ENCODE results near the gene FCHSD2. TPM values are rescaled to one million over a fixed set of nuclear protein-coding genes. Genes with fewer than 3 reads are reported as not detected.
A peak's percentile ranks its signal among the peaks of the same experiment; 100 is the strongest.

The FCHSD2 gene
- total RNA-seq, 1 experiment from 2014 or later, result 4.6 TPM

DNA sequence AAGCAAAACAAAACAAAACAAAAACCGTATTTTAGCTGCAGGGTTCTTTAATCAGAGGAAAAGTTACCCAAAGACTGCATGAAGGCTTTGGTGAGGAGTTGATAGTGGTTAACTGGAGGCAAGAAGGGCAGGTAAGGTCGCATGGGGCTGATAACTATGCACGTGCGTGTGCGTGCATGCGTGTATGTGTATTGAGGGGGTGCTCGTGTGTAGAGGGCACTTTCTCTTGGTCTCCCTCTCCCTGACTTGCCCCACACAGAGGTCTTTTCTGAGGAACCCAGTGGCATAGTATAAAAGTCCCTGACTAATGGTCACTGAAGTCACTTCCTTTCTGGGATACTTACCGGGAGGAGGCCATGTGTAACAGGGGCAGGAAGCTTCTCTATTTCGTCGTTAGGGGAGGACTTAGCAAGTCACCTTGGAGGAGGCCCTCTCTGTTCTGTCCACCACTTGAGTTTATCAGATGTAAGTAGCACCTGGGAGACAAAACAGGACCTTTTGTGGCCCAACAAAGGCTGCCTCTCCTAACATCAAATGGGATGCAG is 20.1 kb upstream of the FCHSD2 start:
- no peaks in the 10 kb centered on the region for H3K27me3 ChIP-seq (ENCODE audit: control insufficient read depth, insufficient read depth, low read length)
- H3K36me3 ChIP-seq (replicated peaks; ENCODE audit: control insufficient read depth, insufficient read depth, low read length), result no peaks in the 10 kb centered on the region
- no peak for DNase-seq
- no peak overlapping the region for H3K4me3 ChIP-seq (ENCODE audit: insufficient read depth, low read depth, low read length)

DNA sequence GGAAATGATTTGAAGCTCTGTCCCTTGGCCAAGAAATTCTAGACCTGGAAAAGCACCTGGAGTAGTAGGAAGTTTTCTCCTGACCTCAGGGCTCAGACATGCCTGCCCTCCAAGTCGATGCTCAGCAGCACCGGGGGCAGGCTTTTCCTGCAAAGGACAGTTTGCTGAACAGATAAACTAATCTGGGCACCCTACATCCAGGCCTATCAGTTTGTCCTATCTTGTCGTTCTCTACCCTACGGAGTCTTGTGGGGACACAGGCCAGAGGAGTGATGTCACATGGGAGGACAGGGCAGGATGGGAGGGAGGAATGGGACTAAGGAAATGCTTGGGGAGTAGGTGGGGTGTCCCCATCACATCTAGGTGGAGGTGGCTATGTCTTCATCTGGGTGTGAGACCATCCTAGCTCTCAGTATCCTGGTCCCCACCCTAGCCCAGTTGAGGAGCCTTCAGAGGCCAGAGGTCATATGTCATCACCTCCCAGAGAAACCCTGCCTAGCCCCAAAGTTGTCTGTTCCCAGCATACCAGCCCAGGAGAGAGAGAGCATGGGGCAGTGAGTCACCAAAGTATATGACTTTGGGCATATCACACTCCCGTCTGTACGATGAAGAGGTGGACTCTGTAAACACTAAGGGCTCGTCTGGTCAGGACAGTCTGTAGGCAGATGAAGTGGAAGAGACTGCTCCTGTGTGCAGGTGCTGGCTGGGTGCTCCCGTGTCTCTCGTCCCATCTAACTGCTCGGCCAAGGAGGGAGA is 18.1 kb upstream of the FCHSD2 start:
- Histone ChIP-seq H3K27me3 (ENCODE audit: control insufficient read depth, insufficient read depth, low read length) (no peaks in the 10 kb centered on the region), H3K4me3 (ENCODE audit: insufficient read depth, low read depth, low read length) (no peak overlapping the region), H3K36me3 (replicated peaks; ENCODE audit: control insufficient read depth, insufficient read depth, low read length) (no peaks in the 10 kb centered on the region)
- no peak for DNase-seq

DNA sequence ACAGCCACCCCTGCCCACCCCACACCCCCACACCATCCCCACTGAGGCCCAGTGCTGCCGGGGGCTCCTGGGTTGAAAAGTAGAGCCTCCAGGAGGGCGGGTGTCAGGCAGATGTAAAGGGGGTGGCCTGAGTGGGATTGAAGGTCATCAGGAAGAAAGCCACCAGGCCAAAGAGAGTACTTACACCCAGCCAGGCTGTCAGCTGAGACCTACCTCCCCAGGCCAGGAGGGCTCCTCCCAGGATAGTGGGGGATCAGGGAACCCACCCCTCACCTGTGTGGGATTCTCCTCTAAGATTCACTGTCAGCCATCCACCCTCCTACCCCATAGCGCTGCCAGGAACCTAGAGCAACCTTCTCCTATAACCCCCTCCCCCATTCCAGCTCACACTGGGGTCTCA is 17.2 kb upstream of the FCHSD2 start:
- no peak for DNase-seq
- Histone ChIP-seq H3K27me3 (ENCODE audit: control insufficient read depth, insufficient read depth, low read length) (no peaks in the 10 kb centered on the region), H3K4me3 (ENCODE audit: insufficient read depth, low read depth, low read length) (no peak overlapping the region), H3K36me3 (replicated peaks; ENCODE audit: control insufficient read depth, insufficient read depth, low read length) (no peaks in the 10 kb centered on the region)

DNA sequence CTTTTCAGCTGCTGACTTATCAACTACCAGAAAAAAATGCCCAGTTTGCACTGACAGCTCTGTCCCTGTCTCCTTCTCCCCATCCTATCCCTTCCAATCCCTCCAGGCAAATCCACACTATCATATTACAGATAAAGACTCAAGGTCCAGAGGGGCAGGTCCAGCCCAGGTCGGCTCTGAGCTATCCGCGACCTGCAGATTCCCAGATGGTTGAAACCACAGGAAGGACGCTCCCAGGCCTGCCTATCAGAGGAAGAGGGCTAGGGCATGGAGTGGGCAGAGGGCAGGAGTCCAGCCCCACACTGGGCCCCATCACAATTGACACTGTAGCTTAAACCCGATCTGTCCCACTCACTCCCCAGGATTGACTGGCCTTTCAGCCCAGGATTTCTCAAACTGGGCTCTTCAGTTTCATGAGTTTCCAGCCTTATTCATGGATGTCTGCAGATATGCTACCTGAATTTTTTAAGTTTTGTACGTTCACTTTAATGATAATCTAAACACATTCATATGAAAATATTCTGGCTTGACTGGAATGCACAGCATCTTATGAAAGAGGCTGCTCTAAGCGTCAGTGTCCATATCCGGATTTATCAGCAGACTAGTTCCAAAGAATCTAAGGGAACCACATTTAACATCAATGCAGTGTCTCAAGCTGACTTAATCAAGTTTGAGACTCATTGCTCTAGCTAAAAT is 16.4 kb upstream of the FCHSD2 start:
- H3K27me3 ChIP-seq (ENCODE audit: control insufficient read depth, insufficient read depth, low read length), result no peaks in the 10 kb centered on the region
- H3K36me3 ChIP-seq (replicated peaks; ENCODE audit: control insufficient read depth, insufficient read depth, low read length), result no peaks in the 10 kb centered on the region
- no peak overlapping the region for H3K4me3 ChIP-seq (ENCODE audit: insufficient read depth, low read depth, low read length)
- no peak for DNase-seq

DNA sequence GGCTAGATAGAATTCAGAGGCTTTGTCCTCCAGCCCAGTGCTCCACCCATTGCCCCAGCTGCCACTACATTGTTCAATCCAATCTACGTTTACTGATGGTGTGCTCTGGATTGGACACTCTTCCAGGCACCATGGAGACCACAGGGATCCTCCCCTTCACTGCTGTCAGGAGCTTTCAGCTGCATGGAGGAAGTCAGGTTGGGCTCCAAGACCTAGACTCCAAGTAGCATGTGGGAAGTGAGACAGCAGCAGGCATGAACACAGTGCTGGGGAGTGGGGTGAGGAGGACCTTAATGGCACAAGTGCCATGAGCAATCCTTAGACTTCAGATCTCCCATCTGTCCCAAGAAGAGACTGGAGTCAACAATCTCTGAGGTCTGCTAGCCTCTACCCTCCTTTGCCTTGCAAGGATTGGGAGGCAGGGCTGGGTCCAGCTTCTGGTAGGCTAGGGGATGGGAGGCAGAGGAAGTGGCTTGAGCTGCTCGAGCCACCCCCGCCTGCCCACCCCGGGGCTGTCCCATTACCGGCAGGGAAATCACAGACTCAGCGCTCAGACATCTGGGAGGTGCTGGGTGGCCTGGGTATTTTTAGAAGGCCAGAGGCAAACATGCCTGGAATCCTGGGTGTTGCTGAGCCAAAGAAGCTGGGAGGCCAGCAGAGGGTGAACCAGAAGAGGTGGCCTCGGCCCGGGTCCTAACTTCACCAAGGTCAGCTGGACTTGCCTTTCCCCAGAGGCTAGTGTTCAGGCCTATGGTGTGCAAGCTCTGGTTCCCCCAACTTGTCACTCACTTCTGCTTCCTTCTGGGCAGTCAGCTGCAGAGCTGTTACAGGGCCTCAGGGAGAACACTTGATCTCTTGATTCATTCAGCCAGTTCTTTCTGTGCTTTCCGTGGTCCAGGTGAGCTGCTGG is 15.2 kb upstream of the FCHSD2 start:
- H3K27me3 ChIP-seq (ENCODE audit: control insufficient read depth, insufficient read depth, low read length), result no peaks in the 10 kb centered on the region
- no peak for DNase-seq
- H3K4me3 ChIP-seq (ENCODE audit: insufficient read depth, low read depth, low read length), result no peak overlapping the region
- H3K36me3 ChIP-seq (replicated peaks; ENCODE audit: control insufficient read depth, insufficient read depth, low read length), result no peaks in the 10 kb centered on the region

DNA sequence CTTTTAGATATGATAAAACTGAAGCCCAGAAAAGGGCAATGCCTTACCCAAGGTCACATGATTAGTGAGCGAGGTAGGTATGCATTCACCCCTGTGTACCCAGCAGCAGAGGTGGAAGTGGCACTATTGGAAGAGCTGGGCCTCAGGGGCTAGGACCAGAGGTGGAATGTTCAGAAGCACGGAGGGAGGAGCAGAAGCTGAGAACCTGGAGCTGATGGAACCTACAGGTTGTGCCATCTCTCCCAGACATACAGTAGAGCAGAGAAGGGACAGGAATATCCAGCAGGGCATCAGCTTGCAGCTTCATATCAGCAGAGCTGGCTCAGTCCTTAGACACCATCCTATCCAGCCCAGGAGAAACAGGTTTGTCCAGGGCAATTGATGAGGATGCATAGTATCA is 14.6 kb upstream of the FCHSD2 start:
- no peak for DNase-seq

DNA sequence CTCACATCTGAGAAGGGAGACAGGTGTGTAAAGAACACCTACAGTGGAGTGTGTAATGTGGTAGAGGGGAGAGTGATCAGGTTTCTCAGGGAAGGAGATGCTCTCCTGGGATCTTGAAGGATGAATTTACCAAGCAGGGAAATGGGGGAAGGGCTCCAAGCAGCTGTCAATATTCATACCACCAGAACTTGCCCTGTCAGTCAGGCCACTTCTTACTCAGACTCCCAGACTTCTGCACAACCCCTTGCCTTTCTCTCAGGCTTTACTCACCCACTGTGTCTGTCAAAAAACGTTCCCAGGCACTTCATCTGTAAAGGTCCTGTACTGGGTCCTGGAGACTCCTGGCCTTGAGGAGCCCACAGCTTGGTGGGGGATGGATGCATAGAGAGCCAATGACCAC is 14.0 kb upstream of the FCHSD2 start:
- no peak overlapping the region for H3K4me3 ChIP-seq (ENCODE audit: insufficient read depth, low read depth, low read length)

More for the DNA sequence above, 14.6 kb upstream of the FCHSD2 start:
- Histone ChIP-seq H3K36me3 (replicated peaks; ENCODE audit: control insufficient read depth, insufficient read depth, low read length) (no peaks in the 10 kb centered on the region), H3K4me3 (ENCODE audit: insufficient read depth, low read depth, low read length) (no peak overlapping the region), H3K27me3 (ENCODE audit: control insufficient read depth, insufficient read depth, low read length) (no peaks in the 10 kb centered on the region)

DNA sequence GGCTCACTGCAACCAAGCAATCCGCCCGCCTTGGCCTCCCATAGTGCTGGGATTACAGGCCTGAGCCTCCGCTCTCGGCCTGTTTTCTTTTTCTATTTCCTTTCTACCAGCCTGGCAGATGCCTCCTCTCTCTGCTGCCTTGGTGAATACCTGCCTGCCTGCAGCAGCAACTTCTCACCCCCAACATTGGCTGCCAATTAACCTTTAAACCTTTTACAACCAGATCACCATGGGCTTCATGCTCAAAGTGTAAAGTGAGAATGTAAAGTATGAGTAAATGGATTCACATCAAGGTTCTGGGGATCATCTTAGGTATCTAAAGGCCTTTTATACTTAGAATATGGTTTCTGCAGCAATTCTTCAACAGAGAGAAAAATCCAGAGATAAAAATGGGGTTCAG is 13.0 kb upstream of the FCHSD2 start:
- no peaks in the 10 kb centered on the region for H3K36me3 ChIP-seq (replicated peaks; ENCODE audit: control insufficient read depth, insufficient read depth, low read length)
- no peaks in the 10 kb centered on the region for H3K27me3 ChIP-seq (ENCODE audit: control insufficient read depth, insufficient read depth, low read length)
- no peak overlapping the region for H3K4me3 ChIP-seq (ENCODE audit: insufficient read depth, low read depth, low read length)
- no peak for DNase-seq

More for the DNA sequence above, 14.0 kb upstream of the FCHSD2 start:
- H3K27me3 ChIP-seq (ENCODE audit: control insufficient read depth, insufficient read depth, low read length), result no peaks in the 10 kb centered on the region
- H3K36me3 ChIP-seq (replicated peaks; ENCODE audit: control insufficient read depth, insufficient read depth, low read length), result no peaks in the 10 kb centered on the region
- DNase-seq, result no peak

DNA sequence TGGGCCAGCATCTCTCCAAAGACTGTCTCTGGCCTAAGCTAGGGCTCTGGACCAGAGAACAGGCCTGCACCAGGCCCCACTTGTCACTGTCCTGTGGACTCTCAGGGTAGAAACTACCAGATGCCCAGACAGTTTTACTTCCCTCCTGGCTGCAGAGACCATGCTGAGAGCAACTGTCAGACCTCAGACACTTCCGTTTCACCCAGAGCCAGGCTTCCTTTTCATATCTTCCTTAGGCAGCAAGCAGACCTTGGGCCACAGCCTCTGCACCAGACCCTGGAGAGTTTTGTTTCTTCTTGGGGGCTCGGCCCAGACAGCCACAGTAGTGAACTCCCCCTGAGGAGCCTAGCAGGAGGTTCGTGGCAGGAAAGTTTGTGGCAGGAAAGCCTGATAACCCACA is 12.1 kb upstream of the FCHSD2 start:
- no peak for DNase-seq
- H3K36me3 ChIP-seq (replicated peaks; ENCODE audit: control insufficient read depth, insufficient read depth, low read length), result no peaks in the 10 kb centered on the region
- H3K27me3 ChIP-seq (ENCODE audit: control insufficient read depth, insufficient read depth, low read length), result no peaks in the 10 kb centered on the region
- H3K4me3 ChIP-seq (ENCODE audit: insufficient read depth, low read depth, low read length), result no peak overlapping the region

DNA sequence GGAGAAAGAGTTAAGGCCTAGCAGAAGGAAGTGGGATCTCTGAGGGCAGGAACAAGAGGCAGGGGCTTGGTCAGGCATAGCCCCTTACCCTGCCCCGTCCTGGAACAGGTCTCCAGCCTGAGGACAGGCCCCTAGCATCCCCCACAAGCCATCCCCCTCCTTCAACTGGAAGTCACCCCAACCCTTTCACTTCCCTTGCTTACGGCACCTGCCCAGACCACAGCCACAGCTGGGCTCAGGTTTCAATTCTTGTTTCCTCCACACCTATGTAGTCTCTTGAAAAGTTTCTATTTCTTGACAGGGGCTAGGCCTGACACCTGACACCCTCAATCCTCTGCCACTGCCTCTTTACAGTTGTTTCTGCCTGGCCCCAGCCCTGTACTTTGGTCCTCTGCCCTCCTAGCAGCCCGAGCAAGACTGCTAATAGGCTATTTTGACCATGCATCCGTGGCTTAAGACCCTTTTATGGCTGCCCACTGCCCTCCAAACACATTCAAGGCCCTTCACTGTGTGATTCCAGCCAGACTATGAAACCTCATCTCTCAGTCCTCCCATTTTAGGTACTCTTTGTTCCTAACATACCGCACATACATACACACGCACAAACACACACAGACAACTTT is 10.9 kb upstream of the FCHSD2 start:
- no peaks in the 10 kb centered on the region for H3K36me3 ChIP-seq (replicated peaks; ENCODE audit: control insufficient read depth, insufficient read depth, low read length)
- peak; percentile 48 for DNase-seq
- H3K27me3 ChIP-seq (ENCODE audit: control insufficient read depth, insufficient read depth, low read length), result no peaks in the 10 kb centered on the region
- H3K4me3 ChIP-seq (ENCODE audit: insufficient read depth, low read depth, low read length), result no peak overlapping the region

DNA sequence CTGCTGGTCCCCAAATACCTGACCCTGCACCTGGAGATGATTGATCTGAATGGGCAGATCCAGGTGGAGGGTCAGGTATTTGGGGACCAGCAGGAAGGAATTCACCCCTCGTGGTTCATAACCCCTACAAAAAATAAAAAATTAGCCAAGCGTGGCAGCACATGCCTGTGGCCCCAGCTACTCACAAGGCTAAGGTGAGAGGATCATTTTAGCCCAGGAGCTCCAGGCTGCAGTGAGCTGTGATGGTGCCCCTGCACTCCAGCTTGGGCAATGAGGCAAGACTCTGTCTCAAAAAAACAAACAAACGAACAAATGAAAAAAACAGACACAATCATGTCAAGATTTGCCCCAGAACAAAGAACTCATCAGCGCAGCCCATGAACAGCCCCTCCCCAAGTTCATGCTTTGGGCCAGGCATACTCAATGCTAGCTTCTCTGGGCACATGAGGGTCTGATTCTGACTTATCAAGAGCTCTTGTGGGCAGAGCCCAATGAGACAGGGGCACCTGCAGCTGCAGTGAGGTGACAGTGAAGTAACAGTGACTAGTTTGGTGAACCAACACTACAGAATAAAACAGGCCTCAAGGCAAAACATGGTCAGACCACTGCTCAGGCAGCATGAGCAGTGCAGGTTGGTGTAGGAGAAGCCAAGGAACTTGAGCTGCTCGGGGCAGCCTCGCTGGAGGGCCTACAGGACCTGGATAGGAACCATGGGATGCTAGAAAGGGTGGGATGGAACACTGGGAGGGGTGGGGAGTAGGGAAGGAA is 10.2 kb upstream of the FCHSD2 start:
- no peaks in the 10 kb centered on the region for H3K36me3 ChIP-seq (replicated peaks; ENCODE audit: control insufficient read depth, insufficient read depth, low read length)
- no peaks in the 10 kb centered on the region for H3K27me3 ChIP-seq (ENCODE audit: control insufficient read depth, insufficient read depth, low read length)
- DNase-seq, result peak; percentile 2
- H3K4me3 ChIP-seq (ENCODE audit: insufficient read depth, low read depth, low read length), result no peak overlapping the region

DNA sequence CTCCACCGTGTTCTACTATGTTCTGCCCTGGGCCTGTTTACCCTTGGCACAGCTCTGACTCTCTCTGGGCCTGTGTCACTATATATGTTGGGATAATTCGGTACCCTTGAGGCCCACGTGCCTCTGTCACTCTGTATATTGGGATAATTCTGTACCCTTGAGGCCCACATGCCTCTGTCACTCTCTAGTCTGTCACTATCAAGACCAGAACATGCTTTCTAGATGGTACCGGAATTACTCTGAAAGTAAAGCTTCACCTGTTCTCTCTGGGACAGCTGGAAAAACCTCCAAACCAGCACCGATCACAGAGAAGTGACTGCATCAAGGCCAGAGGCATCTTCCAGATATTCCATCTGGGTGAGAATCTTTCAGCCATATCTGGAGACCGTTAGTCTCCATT is 9.3 kb upstream of the FCHSD2 start:
- no peak for DNase-seq
- no peaks in the 10 kb centered on the region for H3K27me3 ChIP-seq (ENCODE audit: control insufficient read depth, insufficient read depth, low read length)
- H3K4me3 ChIP-seq (ENCODE audit: insufficient read depth, low read depth, low read length), result no peak overlapping the region
- no peaks in the 10 kb centered on the region for H3K36me3 ChIP-seq (replicated peaks; ENCODE audit: control insufficient read depth, insufficient read depth, low read length)

DNA sequence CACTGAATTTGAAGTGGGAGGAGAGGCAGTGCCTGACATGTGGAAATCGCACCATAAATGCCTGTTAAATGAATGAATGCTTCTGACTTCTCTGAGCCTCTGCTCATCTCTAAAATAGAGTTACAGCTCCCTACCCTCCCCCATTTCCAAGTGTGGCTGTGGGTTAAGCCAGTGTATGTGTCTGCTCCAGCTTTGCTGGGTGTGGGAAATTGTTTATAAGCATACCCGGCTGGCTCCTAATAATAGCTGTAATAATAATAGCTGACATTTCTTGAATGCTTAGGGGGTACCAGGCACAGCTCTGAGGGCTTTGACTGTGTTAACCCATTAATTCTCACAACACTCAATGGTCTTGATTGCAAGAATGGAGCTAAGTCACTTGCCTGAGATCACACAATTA is 7.0 kb upstream of the FCHSD2 start:
- no peak for DNase-seq
- Histone ChIP-seq H3K4me3 (ENCODE audit: insufficient read depth, low read depth, low read length) (no peak overlapping the region), H3K36me3 (replicated peaks; ENCODE audit: control insufficient read depth, insufficient read depth, low read length) (no peaks in the 10 kb centered on the region), H3K27me3 (ENCODE audit: control insufficient read depth, insufficient read depth, low read length) (no peaks in the 10 kb centered on the region)
